LNCAP (cell line): ENCODE data around the gene FASLG.

Experiments used
- TF ChIP-seq, protein P1 (sequence below): fragments of 450-650 bp; IDR thresholded peaks from 2 replicates; pipeline ENCODE4 v1.5.1; 2017; ENCODE audit warnings: mild to moderate bottlenecking

Gene FASLG

DNA sequence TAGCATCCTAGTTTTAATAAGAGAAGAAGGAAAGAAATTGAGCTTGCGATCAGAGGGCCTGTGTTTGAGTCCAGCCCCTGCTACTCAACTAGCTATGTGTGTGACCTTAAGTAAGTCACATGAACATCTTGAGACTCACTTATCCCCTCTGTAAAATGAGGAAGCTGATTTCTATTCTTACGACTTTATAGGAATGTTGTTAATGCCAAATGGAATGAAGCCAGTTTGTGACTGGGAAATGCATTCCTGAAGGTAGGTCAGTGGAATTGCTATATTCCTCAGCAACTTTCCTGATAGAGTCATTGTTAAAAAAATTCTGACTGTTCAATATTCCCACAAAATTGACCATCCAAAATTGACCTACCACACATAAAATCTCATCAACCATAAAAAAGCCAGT lies 14.9 kb downstream of the FASLG start:
- TF ChIP-seq, protein P1, sequence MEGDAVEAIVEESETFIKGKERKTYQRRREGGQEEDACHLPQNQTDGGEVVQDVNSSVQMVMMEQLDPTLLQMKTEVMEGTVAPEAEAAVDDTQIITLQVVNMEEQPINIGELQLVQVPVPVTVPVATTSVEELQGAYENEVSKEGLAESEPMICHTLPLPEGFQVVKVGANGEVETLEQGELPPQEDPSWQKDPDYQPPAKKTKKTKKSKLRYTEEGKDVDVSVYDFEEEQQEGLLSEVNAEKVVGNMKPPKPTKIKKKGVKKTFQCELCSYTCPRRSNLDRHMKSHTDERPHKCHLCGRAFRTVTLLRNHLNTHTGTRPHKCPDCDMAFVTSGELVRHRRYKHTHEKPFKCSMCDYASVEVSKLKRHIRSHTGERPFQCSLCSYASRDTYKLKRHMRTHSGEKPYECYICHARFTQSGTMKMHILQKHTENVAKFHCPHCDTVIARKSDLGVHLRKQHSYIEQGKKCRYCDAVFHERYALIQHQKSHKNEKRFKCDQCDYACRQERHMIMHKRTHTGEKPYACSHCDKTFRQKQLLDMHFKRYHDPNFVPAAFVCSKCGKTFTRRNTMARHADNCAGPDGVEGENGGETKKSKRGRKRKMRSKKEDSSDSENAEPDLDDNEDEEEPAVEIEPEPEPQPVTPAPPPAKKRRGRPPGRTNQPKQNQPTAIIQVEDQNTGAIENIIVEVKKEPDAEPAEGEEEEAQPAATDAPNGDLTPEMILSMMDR: no peak

DNA sequence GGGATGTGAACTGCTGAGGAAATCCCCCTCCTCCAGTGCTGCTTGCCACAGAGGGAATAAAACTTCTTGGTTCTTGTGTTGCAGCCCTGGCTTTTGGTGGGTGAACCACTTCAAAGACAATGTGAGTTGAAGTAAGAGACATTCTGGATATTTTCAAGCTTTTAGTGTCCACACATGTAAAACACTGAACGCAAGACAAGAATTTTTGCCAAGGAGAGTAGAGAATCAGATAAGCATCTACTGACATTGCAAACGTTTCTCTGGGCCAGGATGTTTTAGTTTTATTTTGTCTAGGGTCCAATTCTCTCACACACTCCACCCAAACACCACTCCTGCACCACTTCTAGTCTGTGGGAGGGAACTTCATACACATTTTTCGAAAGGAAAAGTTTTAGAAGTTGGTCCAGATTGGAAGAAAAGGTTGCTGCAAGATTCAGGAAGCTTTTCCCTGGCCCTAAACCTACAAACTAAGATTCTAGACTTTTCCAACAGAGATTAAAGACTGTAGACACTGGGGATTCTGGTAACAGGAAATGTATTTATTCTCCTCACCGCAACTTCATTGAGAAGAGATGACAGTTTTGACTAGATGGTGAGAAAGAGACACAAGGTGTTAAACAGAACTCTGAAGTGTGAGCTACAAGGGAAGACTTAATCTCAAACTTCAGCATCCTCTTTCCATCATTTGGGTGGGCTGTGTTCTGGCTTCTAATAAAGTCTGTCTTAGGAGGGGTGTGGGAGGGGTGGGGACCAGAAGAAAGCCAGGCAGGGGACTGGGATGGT lies 16.1 kb downstream of the FASLG start:
- TF ChIP-seq, protein P1: no peak

DNA sequence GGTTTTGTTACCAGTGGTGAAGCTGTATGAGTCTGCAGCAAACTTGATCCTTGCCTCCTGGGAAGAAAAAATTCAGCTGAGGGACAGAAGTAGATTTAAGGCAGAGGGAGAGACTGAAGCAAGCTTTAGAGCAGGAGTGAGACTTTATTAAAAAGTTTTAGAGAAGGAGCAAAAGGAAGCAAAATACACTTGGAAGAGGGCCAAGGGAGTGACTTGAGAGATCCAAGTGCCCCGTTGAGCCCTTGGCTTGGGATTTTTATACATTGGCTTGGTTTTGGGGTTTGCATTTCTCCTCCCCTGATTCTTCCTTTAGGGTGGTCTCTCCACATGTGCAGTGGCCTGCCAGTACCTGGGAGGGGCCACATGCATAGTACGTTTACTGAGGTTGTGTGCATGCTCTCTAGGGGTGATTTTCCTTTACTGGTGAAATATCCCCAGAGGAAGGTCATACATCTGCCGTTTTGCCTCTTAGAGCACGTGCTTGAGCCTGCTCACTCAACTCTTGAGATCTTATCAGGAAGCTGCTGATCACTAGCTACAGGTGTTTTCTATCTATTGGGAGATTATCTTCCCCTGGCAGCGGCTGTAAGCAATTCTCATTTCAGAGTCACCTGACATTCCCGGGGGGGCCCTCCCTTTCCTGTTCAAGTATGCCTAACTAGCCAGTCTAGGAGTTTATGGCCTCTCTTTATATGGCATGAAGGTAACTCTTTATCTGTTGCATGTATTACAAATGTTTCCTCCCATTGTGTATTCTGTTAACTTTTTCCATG lies 20.3 kb downstream of the FASLG start:
- TF ChIP-seq, protein P1: no peak

DNA sequence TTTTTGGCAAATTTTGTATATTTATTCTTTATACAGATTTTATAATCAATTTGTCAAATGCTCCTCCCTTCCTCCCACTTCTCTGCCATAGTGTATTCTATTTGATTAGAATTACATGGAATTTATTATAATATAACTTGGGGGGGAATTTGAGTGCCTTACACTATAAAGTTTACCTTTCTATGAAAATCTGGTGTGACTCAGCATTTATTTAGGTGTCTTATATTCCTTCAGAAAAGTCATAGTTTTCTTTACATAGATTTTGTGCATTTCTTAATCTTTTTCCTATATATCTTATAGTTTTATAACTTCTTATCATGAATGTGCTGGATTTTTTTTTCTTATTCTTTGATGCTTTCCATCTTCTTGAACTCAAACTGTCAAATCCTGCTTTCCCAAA lies 21.3 kb downstream of the FASLG start:
- TF ChIP-seq, protein P1: no peak

DNA sequence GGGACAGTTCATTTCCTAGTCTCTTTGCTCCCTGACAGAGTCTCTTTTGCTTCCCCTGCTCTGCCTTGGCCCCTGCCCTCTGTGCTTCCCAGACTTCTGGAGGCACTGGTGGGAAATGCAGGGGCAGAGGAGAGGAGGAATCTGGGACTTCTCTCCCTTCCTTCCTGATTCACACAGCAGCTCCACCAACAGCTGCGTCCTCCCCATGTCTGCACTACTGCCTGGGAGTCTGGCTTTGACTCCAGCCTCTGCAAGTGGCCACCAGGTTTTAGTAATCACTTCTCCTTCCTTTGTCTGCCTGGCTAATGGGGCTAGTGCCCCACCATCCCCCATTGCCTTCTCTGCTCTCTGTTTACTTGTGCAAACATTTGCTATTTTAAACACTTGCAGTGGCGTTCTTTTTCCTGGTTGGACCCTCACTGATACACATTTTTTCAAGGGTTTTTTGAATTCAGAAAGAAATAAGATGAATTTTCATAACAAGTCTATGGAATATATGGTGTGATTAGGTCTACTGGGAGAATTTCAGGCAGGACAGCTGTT lies 21.9 kb downstream of the FASLG start:
- TF ChIP-seq, protein P1: no peak

DNA sequence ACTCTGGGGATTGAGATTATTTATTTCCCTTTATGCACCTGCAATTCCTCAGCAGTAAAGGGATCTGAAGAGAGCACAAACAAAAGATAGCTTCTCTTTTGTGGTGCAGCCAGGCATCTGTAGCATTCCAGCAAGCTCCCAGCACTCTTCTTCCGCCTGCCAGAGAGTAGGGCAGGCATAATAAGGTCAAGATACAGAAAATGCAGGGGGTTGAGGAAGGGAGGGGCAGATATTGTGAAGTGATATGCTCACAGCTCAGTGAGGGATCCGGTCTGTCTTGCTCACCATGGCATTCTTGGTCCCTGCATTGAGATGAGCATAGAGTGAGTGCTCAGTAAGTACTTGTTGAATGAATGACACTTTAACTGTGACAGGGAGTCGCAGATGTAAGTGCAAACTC lies 23.9 kb downstream of the FASLG start:
- TF ChIP-seq, protein P1: no peak

DNA sequence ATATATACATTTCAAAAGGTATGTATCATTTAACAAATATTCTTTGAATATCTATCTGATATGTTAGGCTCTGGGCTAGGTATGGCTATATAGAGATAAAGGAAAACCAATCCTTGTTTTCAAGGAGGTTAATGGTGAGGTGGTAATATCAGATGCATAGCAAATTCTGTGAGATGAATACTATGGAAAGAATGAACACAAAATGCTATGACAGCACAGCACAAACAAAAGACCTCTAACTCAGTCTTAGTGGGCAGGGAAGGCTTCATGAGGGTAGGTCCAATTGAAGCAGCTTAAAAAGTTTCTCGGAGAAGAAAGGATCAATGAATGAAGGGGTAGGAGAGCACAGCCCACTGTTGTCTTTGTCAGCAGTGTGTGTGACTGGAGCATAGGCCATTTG lies 27.2 kb downstream of the FASLG start:
- TF ChIP-seq, protein P1: no peak
